GM12878 (cell line): Measurements from ENCODE around the gene CDK11B. TPM values are rescaled to one million over a fixed set of nuclear protein-coding genes. Genes with fewer than 3 reads are reported as not detected.
"Not testable (repeated sequence)": the region's sequence is repeated elsewhere in the genome, so short reads cannot be mapped to it uniquely, and the experiment has no call there.

Experiments
- ATAC-seq: fragments of 200-7000 bp; cut with Tn5 transposase; 3 replicates; pipeline ENCODE4 v1.9.1; 2020; ENCODE audit warnings: mild to moderate bottlenecking, moderate library complexity
- BruUV-seq: library from RNA; stranded (reverse); fragments of 400-500 nt; replicated peaks from 2 replicates; lab custom pipeline; 2021; lab: Mats Ljungman, UMichigan
- CTCF ChIA-PET: fragments of 300-600 bp; sonication (Branson Sonifier 250); formaldehyde crosslinking; extraction: SDS; loops from one replicate; lab custom pipeline; 2021; ENCODE audit warnings: inconsistent platforms; lab: Yijun Ruan, JAX
- POLR2A ChIA-PET: fragments of 350-600 bp; formaldehyde crosslinking; extraction: SDS; loops from one replicate; lab custom pipeline; 2021; ENCODE audit warnings: inconsistent platforms; lab: Charles Lee
- RAD21 ChIA-PET: fragments of 300-600 bp; sonication (Branson Sonifier 250); formaldehyde crosslinking; loops from one replicate; lab custom pipeline; 2023; ENCODE audit warnings: antibody characterized with exemption; ENCODE audit not compliant: unreplicated experiment; lab: Charles Lee
- SMC1A ChIA-PET: fragments of 300-600 bp; sonication (Branson Sonifier 250); formaldehyde crosslinking; loops from one replicate; lab custom pipeline; 2023; ENCODE audit not compliant: unreplicated experiment, uncharacterized antibody; lab: Charles Lee
- DNase-seq: peaks from one replicate; pipeline ENCODE4 v3.0.0-alpha.2; 2011; ENCODE audit warnings: low read depth, low spot score
- FAIRE-seq: peaks from 3 replicates; lab custom pipeline; 2011; peaks lifted over from hg19 to GRCh38; lab: Jason Lieb, UNC
- H2AFZ ChIP-seq: 2 replicates; pipeline ENCODE4 v1.6.0; 2011; ENCODE audit warnings: low read depth, low read length, control low read depth; ENCODE audit not compliant: control insufficient read depth
- H3K27ac ChIP-seq: 2 replicates; pipeline ENCODE4 v1.5.1; 2011; ENCODE audit warnings: control low read depth; ENCODE audit not compliant: control insufficient read depth, insufficient read depth
- H3K27me3 ChIP-seq, 2 experiments: replicated peaks in 1 of 2; 2 replicates each; pipeline versions ENCODE4 v1.6.0 to v1.6.1; 2011; ENCODE audit warnings: low read length in 1 of 2; ENCODE audit not compliant: control insufficient read depth in 2 of 2, insufficient read depth in 2 of 2
- H3K36me3 ChIP-seq, 2 experiments: 2 replicates each; pipeline ENCODE4 v1.5.1; 2011; ENCODE audit warnings: low read length in 1 of 2; ENCODE audit not compliant: control insufficient read depth in 2 of 2, insufficient read depth in 2 of 2
- H3K4me1 ChIP-seq: 2 replicates; pipeline ENCODE4 v1.6.1; 2011; ENCODE audit warnings: mild to moderate bottlenecking, low read length, moderate library complexity, mixed read lengths; ENCODE audit not compliant: control insufficient read depth, insufficient read depth
- H3K4me2 ChIP-seq: 2 replicates; pipeline ENCODE4 v1.6.0; 2011; ENCODE audit warnings: control low read depth; ENCODE audit not compliant: control insufficient read depth, insufficient read depth
- H3K4me3 ChIP-seq: fragments of 200-600 bp; sonication (generic); 2 replicates; pipeline ENCODE4 v1.5.1; 2016
- H3K79me2 ChIP-seq: 2 replicates; pipeline ENCODE4 v1.6.0; 2011; ENCODE audit warnings: low read length; ENCODE audit not compliant: control insufficient read depth, insufficient read depth
- H3K9ac ChIP-seq: 2 replicates; pipeline ENCODE4 v1.8.0; 2011; ENCODE audit warnings: low read length, control low read depth, mixed read lengths; ENCODE audit not compliant: control insufficient read depth, insufficient read depth
- H3K9me3 ChIP-seq: replicated peaks from 3 replicates; pipeline ENCODE4 v1.5.1; 2011; ENCODE audit warnings: mild to moderate bottlenecking, low read length; ENCODE audit not compliant: control insufficient read depth, insufficient read depth
- H4K20me1 ChIP-seq: 2 replicates; pipeline ENCODE4 v1.6.0; 2011; ENCODE audit not compliant: control insufficient read depth, insufficient read depth
- BHLHE40 ChIP-seq, 2 experiments: fragments of 450-650 bp in 1 of 2; IDR thresholded peaks; 2 replicates each; pipeline ENCODE4 v1.6.1; 2011 to 2017; ENCODE audit warnings: low read depth in 2 of 2, borderline replicate concordance in 1 of 2, improper control_type of control experiment in 1 of 2, low read length in 1 of 2, mild to moderate bottlenecking in 1 of 2
- CHD1 ChIP-seq: IDR thresholded peaks from 2 replicates; pipeline ENCODE4 v1.6.1; 2012; ENCODE audit warnings: low read depth, low read length, improper control_type of control experiment
- CREB1 ChIP-seq: IDR thresholded peaks from 2 replicates; pipeline ENCODE4 v1.6.1; 2012; ENCODE audit warnings: low read depth, mild to moderate bottlenecking, inconsistent platforms
- HCFC1 ChIP-seq: fragments of 150-350 bp; IDR thresholded peaks from 2 replicates; pipeline ENCODE4 v1.6.1; 2014; ENCODE audit warnings: low read length
- KLF5 ChIP-seq: fragments of 450-650 bp; IDR thresholded peaks from 2 replicates; pipeline ENCODE4 v1.6.1; 2014; ENCODE audit warnings: mild to moderate bottlenecking; ENCODE audit not compliant: partially characterized antibody
- SIX5 ChIP-seq: IDR thresholded peaks from 2 replicates; pipeline ENCODE4 v1.6.1; 2011; ENCODE audit warnings: mild to moderate bottlenecking, low read depth, low read length, moderate library complexity; ENCODE audit not compliant: severe bottlenecking
- SRF ChIP-seq, 2 experiments: IDR thresholded peaks; 2 replicates each; pipeline ENCODE4 v1.6.1; 2011; ENCODE audit warnings: low read depth in 2 of 2, low read length in 2 of 2, mild to moderate bottlenecking in 1 of 2, moderate library complexity in 1 of 2
- WGBS: methylation state at CpG from one replicate; pipeline ENCODE4 v1.1.6; 2016; ENCODE audit warnings: low lambda C conversion rate; ENCODE audit not compliant: insufficient replicate concordance, insufficient coverage; ENCODE audit errors: missing lambda C conversion rate; 5-methylcytosine and 5-hydroxymethylcytosine counted together
- in situ Hi-C: fragments of 300-500 bp; cut with MboI; formaldehyde crosslinking; loops from 9 replicates; pipeline ENCODE4 v1.14.3; 2018; ENCODE audit warnings: mixed read lengths
- intact Hi-C: fragments of 100-400 bp; cut with micrococcal nuclease; formaldehyde crosslinking; loops from one replicate; pipeline ENCODE4 v1.14.2; 2022; ENCODE audit not compliant: unreplicated experiment
- polyA plus RNA-seq, 11 experiments: library from polyadenylated mRNA; depleted of rRNA in 4 of 11; unstranded in 6 of 11; stranded (reverse) in 5 of 11; fragments of >200 nt; fragmentation: Nextera tagmentation in 4 of 11; fragmentation: Illumina TruSeq in 1 of 11; extraction: Ambion mirVana in 4 of 11; extraction: Trizol in 1 of 11; gene quantifications; 1 replicate in 1 of 11; 2 replicates in 10 of 11; pipeline versions ENCODE4 v1.2.1 to v1.2.3, GENCODE V29; 2011 to 2016; ENCODE audit warnings: inconsistent platforms in 2 of 11, missing spikeins in 2 of 11, low read depth in 1 of 11
- total RNA-seq, 4 experiments: library from RNA; depleted of rRNA in 3 of 4; stranded (reverse); fragments of >200 nt in 3 of 4; fragmentation: Illumina TruSeq in 1 of 4; extraction: Trizol in 1 of 4; gene quantifications; 2 replicates each; pipeline versions ENCODE4 v1.2.1 to v1.2.3, GENCODE V29; 2013 to 2021
- TF ChIP-seq, protein P1 (sequence below): fragments of 450-650 bp; IDR thresholded peaks from 2 replicates; pipeline ENCODE4 v1.6.1; 2017; ENCODE audit warnings: mild to moderate bottlenecking, low read depth, inconsistent platforms; ENCODE audit not compliant: poor library complexity, severe bottlenecking
- TF ChIP-seq, protein P2 (sequence below): fragments of 450-650 bp; IDR thresholded peaks from 2 replicates; pipeline ENCODE4 v1.6.1; 2017; ENCODE audit warnings: low read depth, mild to moderate bottlenecking, moderate library complexity

CDK11B gene
- total and polyA plus RNA-seq, 10 of the 15 experiments (the other 5 are each of a cell fraction or from before 2014, with no cell fraction given), result 3.2 to 30.9 (median 18.0) TPM

DNA sequence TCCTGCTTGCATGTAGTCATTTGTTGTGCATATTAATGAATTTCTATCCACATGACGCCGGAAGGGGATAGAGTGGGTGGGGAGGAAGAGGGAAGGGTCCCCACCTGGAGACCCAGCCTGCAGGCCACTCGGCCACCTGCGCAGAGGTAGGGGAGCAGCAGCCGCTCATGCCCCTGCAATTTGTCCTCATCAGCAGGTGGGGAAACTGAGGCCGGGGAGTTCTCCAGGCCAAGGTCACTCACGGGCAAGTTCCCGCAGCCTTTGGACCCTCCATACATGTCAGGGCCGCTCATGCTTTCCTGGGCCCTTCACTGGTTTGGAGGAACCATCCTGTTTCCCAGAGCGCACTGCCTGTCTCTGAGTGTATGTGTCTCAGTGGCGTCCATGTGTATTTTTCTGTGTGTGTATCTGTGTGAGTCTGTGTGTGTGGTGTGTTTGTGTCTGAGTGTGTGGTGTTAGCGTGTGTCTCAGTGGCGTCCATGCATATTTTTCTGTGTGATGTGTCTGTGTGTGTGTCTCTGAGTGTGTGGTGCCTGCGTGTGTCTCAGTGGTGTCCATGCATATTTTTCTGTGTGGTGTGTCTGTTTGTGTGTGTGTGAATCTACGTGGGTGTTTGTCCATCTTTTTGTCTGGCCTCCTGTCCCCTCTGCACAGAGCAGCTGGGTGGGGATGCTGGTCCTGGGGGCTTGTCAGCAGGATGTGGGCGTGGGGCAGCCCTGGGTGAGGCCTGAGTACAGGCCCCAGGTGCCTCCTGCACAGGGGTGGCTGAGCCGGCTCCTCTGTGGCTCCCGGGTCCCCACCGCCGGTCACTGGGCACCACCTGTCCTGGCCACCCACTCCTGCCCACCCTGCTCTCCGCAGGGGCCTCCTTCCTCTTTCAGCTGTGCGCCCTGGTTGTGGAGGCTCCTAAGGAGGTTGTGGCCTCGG is 37.9 kb upstream of the CDK11B start:
- in situ Hi-C loops, DNase-seq, H3K79me2 ChIP-seq, RAD21 ChIA-PET, H3K36me3 ChIP-seq, intact Hi-C loops, CTCF ChIA-PET, BruUV-seq, H3K4me2 ChIP-seq, H3K9ac ChIP-seq, H3K4me1 ChIP-seq, H2AFZ ChIP-seq, SMC1A ChIA-PET, H3K27me3 ChIP-seq, H3K9me3 ChIP-seq, H3K27ac ChIP-seq, H3K4me3 ChIP-seq, POLR2A ChIA-PET, FAIRE-seq, ATAC-seq, H4K20me1 ChIP-seq: not testable (repeated sequence)
- 68% methylated on average over 16 of the region's 23 CpGs for WGBS

DNA sequence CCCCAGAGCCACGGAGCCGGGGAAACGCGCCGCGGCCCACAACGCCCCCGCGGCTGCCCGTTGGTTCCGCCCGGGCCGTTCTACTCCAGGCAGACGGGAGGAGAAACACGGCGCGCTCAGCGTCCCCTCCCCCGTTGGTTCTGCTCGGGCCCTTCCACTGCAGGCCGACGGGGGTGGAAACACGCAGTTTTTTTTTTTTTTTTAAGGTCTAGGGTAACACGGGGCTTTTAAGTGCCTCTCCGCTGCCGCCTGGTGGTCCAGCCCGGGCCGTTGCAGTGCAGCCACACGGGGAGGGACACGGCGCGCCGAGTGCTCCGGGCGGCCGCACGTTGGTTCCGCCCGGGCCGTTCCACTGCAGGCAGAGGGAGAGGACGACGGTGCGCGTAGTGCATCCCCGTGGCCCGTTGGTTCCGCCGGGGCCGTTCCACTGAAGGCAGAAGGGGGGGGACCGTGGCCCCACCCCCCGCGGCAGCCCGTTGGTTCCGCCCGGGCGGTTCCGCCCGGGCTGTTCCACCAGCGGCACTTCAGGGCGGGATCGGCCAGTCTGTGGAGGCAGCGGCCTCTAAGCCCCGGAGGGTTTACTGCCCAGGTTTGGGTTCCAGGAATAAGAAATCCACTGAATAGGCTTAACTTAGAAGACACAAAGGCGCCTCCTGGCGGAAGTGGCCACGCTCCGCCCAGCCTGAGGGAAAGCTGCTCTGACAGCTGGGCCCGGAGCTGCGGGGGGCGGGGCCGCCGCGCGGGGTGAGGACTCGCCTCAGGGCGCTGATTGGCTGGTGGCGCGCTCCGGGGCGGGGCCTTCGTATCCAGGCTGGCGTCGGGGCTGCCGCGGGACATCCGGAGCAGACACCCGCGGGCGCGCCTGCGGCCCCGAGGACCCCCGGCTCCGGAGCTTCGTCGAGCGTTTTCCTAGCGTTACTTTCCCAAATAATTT is 34.2 kb upstream of the CDK11B start, which contains the start of gene SLC35E2B:
SLC35E2B (minus strand) TSS at position 82 of the 934 bp plus-strand sequence. CDS start 16,096 bp downstream, outside the sequence.
- Histone ChIP-seq H3K9ac (peak within 1 kb of the TSS; percentile 67; the same call in 1 of the 2 replicates), H3K4me3 (peak within 1 kb of the TSS; percentile 60), H3K27ac (peak within 1 kb of the TSS; percentile 78)
- SMC1A ChIA-PET, intact Hi-C loops, H3K36me3 ChIP-seq, POLR2A ChIA-PET, DNase-seq, in situ Hi-C loops, H3K4me2 ChIP-seq, BruUV-seq, RAD21 ChIA-PET, H3K27me3 ChIP-seq, H3K9me3 ChIP-seq, H3K4me1 ChIP-seq, H3K79me2 ChIP-seq, H2AFZ ChIP-seq, CTCF ChIA-PET, H4K20me1 ChIP-seq: not testable (repeated sequence)
- 0% methylated on average over 17 of the region's 98 CpGs for WGBS
- peak; percentile 89 for ATAC-seq
- FAIRE-seq, result peak; percentile 99
- TF ChIP-seq, protein P1, sequence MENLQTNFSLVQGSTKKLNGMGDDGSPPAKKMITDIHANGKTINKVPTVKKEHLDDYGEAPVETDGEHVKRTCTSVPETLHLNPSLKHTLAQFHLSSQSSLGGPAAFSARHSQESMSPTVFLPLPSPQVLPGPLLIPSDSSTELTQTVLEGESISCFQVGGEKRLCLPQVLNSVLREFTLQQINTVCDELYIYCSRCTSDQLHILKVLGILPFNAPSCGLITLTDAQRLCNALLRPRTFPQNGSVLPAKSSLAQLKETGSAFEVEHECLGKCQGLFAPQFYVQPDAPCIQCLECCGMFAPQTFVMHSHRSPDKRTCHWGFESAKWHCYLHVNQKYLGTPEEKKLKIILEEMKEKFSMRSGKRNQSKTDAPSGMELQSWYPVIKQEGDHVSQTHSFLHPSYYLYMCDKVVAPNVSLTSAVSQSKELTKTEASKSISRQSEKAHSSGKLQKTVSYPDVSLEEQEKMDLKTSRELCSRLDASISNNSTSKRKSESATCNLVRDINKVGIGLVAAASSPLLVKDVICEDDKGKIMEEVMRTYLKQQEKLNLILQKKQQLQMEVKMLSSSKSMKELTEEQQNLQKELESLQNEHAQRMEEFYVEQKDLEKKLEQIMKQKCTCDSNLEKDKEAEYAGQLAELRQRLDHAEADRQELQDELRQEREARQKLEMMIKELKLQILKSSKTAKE, result peak; percentile 30
- peak; percentile 33; the same call in 1 of the 2 replicates for TF ChIP-seq CREB1
- peak; percentile 65 for TF ChIP-seq SIX5
- peak; percentile 98 for TF ChIP-seq KLF5
- peak; percentile 95; the same call in 1 of the 2 replicates for TF ChIP-seq CHD1
- TF ChIP-seq, protein P2, sequence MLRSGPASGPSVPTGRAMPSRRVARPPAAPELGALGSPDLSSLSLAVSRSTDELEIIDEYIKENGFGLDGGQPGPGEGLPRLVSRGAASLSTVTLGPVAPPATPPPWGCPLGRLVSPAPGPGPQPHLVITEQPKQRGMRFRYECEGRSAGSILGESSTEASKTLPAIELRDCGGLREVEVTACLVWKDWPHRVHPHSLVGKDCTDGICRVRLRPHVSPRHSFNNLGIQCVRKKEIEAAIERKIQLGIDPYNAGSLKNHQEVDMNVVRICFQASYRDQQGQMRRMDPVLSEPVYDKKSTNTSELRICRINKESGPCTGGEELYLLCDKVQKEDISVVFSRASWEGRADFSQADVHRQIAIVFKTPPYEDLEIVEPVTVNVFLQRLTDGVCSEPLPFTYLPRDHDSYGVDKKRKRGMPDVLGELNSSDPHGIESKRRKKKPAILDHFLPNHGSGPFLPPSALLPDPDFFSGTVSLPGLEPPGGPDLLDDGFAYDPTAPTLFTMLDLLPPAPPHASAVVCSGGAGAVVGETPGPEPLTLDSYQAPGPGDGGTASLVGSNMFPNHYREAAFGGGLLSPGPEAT, result peak; percentile 79
- 0 out of 4 replicates have a peak, but pooled peaks of 1 of the 2 experiments have one; percentile 7 for TF ChIP-seq SRF (IDR thresholded peaks at IDR 0.05; ENCODE audit: low read depth in 2 of 2, low read length in 2 of 2)
- TF ChIP-seq BHLHE40 (IDR thresholded peaks at IDR 0.05; ENCODE audit: borderline replicate concordance in 1 of 2, low read depth in 2 of 2, low read length in 1 of 2), result peak; percentile 79 to 95
- TF ChIP-seq HCFC1, result 0 out of 2 replicates have a peak, but pooled peaks have one; percentile 20
